Subcutaneous abdominal adipose tissue (tissue), 5 donors: ENCODE data around the gene NT5DC3.

Experiments
- H3K27ac ChIP-seq: one replicate; pipeline ENCODE4 v1.7.0; 2013; ENCODE audit warnings: low read depth, mild to moderate bottlenecking, inconsistent platforms, low read length, moderate library complexity
- H3K27me3 ChIP-seq, 5 donors: one replicate each; pipeline ENCODE4 v1.7.0; 2013; ENCODE audit warnings: low read length in 5 of 5, inconsistent platforms in 1 of 5; ENCODE audit not compliant: control insufficient read depth in 5 of 5, insufficient read depth in 4 of 5
- H3K36me3 ChIP-seq, 5 donors: one replicate each; pipeline ENCODE4 v1.7.0; 2013; ENCODE audit warnings: low read length in 5 of 5; ENCODE audit not compliant: control insufficient read depth in 5 of 5, insufficient read depth in 5 of 5
- H3K4me1 ChIP-seq, 5 donors: one replicate each; pipeline ENCODE4 v1.7.0; 2013; ENCODE audit warnings: low read length in 5 of 5, mild to moderate bottlenecking in 3 of 5, moderate library complexity in 1 of 5; ENCODE audit not compliant: control insufficient read depth in 5 of 5, insufficient read depth in 5 of 5
- H3K4me3 ChIP-seq, 5 donors: one replicate each; pipeline ENCODE4 v1.7.0; 2013; ENCODE audit warnings: low read length in 5 of 5, low read depth in 1 of 5
- H3K9ac ChIP-seq, 5 donors: one replicate each; pipeline ENCODE4 v1.7.0; 2013; ENCODE audit warnings: low read length in 5 of 5, mild to moderate bottlenecking in 4 of 5, moderate library complexity in 3 of 5
- H3K9me3 ChIP-seq, 5 donors: one replicate each; pipeline ENCODE4 v1.7.0; 2013; ENCODE audit warnings: low read length in 5 of 5; ENCODE audit not compliant: control insufficient read depth in 5 of 5
- donor health status: healthy.
- donor health status: healthy.
- donor health status: healthy.
- donor health status: healthy.
- donor health status: healthy.

Gene NT5DC3

GRCh38 chr12:103833095-103833775 lies 7.8 kb downstream of the NT5DC3 start:
- Histone ChIP-seq H3K27me3 (no peaks in the 10 kb centered on the region), H3K4me3 (no peak overlapping the region), H3K9ac (no peak overlapping the region), H3K9me3 (peaks cover 0 to 4% (median 0%) of the 10 kb centered on the region in 5 donors), H3K36me3 (no peaks in the 10 kb centered on the region), H3K4me1 (peaks cover 0 to 6% (median 1%) of the 10 kb centered on the region in 5 donors), H3K27ac (no peak overlapping the region)

DNA sequence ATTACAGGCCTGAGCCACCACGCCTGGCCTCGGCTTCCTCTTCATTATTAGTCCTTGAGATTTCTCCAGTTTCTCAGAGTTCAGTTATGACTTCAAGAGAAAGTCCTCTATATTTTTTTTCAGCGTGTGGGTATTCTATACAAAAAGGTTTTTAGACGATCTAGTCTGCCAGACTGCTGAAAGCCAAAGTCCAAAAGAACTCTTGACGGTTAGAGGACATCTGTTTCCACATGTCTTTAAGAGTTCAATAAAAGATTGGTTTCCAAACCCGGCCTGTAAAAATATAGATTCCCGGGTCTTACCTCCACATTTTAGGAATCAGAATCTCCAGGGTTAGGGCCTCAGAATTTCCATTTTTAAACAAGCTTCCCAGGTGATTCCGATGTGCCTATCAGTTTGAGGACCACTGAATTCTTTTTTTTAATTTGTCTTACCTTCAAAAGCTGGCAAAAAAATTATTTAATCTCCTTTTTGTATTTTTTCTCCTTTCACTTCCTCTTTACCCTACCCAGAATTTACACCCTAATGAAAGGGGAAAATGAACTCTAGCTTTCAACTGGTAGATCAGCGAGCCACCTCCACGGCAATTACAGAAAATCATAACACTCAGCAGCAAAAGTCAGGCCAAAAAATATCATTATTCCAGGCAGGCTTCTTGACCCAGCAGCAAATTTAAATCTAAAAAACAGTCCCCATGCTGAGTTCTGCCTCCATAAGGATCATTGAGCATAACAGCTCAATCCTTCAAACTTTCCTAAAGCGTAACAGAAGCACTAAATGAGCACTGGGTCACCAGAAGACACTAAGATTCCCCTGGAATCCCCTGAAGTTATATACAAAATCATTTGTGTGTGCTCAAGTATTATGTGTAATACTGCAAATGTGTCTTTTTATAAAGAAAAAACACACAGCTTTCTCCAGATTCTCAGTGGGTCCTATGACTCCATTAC lies 8.7 kb downstream of the NT5DC3 start:
- H3K9ac ChIP-seq: no peak overlapping the region
- no peaks in the 10 kb centered on the region for H3K36me3 ChIP-seq
- peaks cover 0 to 5% (median 0%) of the 10 kb centered on the region in 5 donors for H3K4me1 ChIP-seq
- no peaks in the 10 kb centered on the region for H3K27me3 ChIP-seq
- peaks cover 0 to 4% (median 0%) of the 10 kb centered on the region in 5 donors for H3K9me3 ChIP-seq
- no peak overlapping the region for H3K4me3 ChIP-seq
- H3K27ac ChIP-seq: no peak overlapping the region

- Histone ChIP-seq H3K9ac (no peak overlapping the region), H3K9me3 (peaks cover 0 to 4% (median 0%) of the 10 kb centered on the region in 5 donors), H3K36me3 (no peaks in the 10 kb centered on the region), H3K4me1 (peaks cover 0 to 5% (median 0%) of the 10 kb centered on the region in 5 donors), H3K27me3 (no peaks in the 10 kb centered on the region), H3K4me3 (no peak overlapping the region), H3K27ac (no peak overlapping the region)
These were observed 10.2 kb downstream of the NT5DC3 start for GRCh38 chr12:103830730-103831320.

DNA sequence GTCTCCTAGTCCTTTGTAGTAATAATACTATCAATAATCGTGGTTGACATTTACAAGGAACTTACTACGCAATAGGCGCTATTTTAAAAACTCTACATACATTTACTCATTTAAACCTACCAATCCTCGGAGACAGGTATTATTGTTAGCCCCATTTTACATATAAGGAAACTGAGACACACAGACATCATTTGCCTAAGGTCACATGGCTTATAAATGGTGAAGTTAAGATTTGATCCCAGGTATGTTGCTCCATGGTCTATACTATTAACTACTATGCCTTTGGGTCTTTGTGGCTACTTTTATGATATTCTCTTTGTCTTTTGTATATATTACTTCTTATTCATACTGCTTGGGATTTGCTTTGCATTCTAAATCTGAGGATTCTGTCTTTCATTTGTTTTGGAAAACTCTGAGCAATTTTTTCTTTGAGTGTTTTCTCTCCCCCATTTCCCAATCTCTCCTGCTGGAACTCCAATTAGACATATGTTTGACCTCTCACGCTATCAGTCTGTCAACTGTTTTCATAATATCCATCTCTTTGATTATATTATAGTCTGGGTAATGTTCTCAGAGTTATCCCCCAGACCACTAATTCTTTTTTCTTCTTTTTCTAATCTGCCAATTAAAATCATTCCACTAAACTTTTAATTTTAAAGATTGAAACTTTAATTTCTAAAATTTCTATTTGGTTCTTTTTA lies 10.9 kb downstream of the NT5DC3 start:
- no peak overlapping the region for H3K27ac ChIP-seq

DNA sequence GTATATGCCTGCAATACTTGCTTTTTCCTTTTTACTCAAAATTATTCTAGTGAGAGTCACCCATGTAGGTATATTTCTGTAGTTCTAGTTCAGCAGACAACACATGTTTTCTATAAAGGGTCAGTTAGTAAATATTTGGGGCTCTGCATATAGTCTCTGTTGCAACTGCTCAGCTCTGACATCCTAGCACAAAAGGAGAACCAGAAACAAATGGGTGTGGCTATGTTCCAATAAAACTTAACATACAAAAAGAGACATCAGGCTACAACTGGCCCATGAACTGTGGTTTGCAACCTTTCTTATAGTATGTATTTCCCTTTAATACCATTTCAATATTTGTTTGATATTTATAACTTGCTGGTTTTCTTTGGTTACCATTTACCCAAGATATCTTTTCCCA lies 11.9 kb downstream of the NT5DC3 start:
- Histone ChIP-seq H3K4me3 (no peak overlapping the region), H3K27ac (no peak overlapping the region), H3K36me3 (no peaks in the 10 kb centered on the region), H3K9ac (no peak overlapping the region), H3K4me1 (peaks cover 0 to 5% (median 0%) of the 10 kb centered on the region in 5 donors), H3K27me3 (no peaks in the 10 kb centered on the region), H3K9me3 (peaks cover 0 to 4% (median 0%) of the 10 kb centered on the region in 5 donors)

More for the DNA sequence above, 10.9 kb downstream of the NT5DC3 start:
- H3K27me3 ChIP-seq: no peaks in the 10 kb centered on the region
- H3K4me1 ChIP-seq: peaks cover 0 to 5% (median 0%) of the 10 kb centered on the region in 5 donors
- peaks cover 0 to 4% (median 0%) of the 10 kb centered on the region in 5 donors for H3K9me3 ChIP-seq
- no peak overlapping the region for H3K9ac ChIP-seq
- no peaks in the 10 kb centered on the region for H3K36me3 ChIP-seq
- H3K4me3 ChIP-seq: no peak overlapping the region

- no peak overlapping the region for H3K4me3 ChIP-seq
- H3K9me3 ChIP-seq: peaks cover 0 to 4% (median 0%) of the 10 kb centered on the region in 5 donors
- no peak overlapping the region for H3K27ac ChIP-seq
- H3K9ac ChIP-seq: no peak overlapping the region
- H3K4me1 ChIP-seq: peaks cover 0 to 4% (median 0%) of the 10 kb centered on the region in 5 donors
- no peaks in the 10 kb centered on the region for H3K36me3 ChIP-seq
- no peaks in the 10 kb centered on the region for H3K27me3 ChIP-seq
These were observed 13.1 kb downstream of the NT5DC3 start for GRCh38 chr12:103827911-103828391.

- Histone ChIP-seq H3K27me3 (no peaks in the 10 kb centered on the region), H3K4me1 (peaks cover 0 to 4% (median 0%) of the 10 kb centered on the region in 5 donors), H3K36me3 (no peaks in the 10 kb centered on the region), H3K27ac (no peak overlapping the region), H3K9ac (no peak overlapping the region), H3K4me3 (no peak overlapping the region), H3K9me3 (peaks cover 0 to 9% (median 2%) of the 10 kb centered on the region in 5 donors)
These were observed 16.2 kb downstream of the NT5DC3 start for GRCh38 chr12:103824845-103825244.

- H3K4me3 ChIP-seq: no peak overlapping the region
- peaks cover 0 to 9% (median 2%) of the 10 kb centered on the region in 5 donors for H3K9me3 ChIP-seq
- H3K9ac ChIP-seq: no peak overlapping the region
- H3K27ac ChIP-seq: no peak overlapping the region
- H3K27me3 ChIP-seq: no peaks in the 10 kb centered on the region
- peaks cover 0 to 4% (median 0%) of the 10 kb centered on the region in 5 donors for H3K4me1 ChIP-seq
- no peaks in the 10 kb centered on the region for H3K36me3 ChIP-seq
These were observed 16.7 kb downstream of the NT5DC3 start for GRCh38 chr12:103824290-103824689.

DNA sequence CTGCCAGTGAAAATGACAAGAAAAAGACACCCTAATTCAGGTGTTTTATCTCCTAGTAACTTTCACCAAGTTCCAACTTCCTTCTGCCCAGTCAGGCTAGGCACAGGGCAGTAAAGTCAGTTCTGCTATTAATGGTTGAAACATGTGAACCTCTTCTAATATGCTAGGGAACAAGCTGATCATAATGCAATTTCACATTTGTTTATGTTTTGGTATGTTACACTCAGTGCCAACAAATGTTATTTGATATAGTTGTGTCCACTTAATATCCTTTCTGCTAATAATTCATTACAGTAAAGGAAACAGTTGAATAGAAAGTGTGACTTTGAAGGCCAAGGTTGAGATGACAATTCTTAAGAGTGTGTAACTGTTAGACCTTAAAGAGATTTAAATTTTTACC lies 17.2 kb downstream of the NT5DC3 start:
- Histone ChIP-seq H3K36me3 (no peaks in the 10 kb centered on the region), H3K27me3 (no peaks in the 10 kb centered on the region), H3K9me3 (peaks cover 0 to 9% (median 2%) of the 10 kb centered on the region in 5 donors), H3K4me1 (peaks cover 0 to 4% (median 0%) of the 10 kb centered on the region in 5 donors), H3K4me3 (no peak overlapping the region), H3K27ac (no peak overlapping the region), H3K9ac (no peak overlapping the region)
